ENCODE results near the gene ATP13A3.

Gene ATP13A3

DNA sequence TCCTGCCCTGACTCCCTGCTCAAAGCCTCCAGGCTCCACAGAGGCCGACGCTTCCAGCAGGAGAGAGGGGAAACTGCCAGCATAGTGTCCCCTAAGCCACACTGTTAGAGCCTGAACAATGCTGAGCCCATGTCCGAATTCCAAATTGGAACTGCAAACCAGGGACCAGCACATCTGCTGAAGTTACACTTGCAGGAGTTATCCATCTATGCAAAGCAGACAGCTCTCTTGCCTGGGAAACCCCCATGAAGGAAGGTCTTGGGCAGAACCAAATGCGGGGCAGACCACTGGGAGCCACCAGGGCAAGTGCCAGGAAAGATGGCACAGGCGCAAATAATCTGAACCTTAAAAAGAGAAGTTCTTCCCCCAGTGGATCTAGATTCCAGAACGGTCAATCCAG, 117.9 kb downstream of the ATP13A3 start:
- DNase-seq, result no peak

DNA sequence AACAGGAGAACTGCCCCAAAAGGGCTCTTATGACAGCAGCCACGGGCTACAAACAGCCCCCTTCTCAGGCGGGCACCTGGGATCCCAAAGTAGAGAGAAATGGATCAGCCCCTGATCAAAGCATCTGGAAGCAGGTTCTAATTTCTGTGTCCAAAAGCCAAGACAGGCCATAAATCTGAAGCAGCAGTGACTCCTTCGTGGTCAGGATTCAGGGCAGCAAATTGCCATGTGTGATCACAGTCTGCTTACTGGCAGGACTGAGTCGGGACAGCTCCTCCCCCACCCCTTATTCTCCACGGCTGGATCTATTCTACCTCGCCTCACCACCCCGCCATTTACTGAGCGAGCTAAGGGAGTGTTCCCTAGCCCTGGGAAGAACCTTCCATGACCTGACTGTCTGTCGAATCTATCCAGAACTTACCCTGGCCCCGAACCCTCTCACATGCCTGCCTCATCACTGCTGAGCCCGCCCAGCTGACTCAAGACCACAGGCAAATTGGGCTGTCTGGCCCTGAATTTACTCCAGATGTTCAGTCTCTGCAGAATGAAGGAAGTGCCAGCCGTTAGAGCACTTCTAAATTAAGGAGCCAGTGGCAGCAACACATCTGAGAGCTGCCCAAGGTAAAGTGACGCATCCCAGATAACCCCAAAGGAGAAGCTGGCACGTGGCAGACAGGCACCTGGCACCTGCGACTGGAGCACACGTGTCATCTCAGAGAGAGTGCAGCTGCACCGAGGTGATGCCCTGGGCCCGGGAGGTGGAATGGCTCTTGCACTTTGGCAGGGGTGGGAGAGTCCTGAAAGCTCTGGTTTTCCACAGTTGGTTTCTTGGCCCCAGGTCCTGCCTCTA, 118.6 kb downstream of the ATP13A3 start:
- DNase-seq, result no peak

DNA sequence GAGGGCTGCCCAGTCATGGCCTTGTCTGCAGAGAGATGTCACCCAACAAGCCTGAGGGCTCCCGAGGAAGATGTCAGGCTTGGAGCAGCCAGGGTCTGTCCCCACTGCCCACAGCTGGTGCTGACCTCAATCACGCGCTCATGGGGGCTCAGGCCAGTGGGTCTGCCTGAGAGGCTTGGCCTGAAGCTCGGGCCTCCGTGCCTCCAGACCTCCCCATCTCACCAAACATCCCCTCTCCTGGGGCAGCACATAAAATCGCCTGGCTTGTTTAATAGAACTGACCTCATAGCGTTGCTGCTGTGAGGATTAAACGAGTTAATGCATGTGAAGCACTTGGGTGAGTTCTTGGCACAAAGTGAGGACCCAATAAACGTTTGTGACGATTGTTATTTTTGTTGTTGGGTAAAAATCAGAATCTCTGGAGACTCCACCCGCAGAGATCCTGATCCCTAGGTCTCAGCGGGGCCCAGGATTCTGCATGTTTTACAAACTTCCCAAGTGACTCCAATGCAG, 120.8 kb downstream of the ATP13A3 start:
- no peak for DNase-seq

DNA sequence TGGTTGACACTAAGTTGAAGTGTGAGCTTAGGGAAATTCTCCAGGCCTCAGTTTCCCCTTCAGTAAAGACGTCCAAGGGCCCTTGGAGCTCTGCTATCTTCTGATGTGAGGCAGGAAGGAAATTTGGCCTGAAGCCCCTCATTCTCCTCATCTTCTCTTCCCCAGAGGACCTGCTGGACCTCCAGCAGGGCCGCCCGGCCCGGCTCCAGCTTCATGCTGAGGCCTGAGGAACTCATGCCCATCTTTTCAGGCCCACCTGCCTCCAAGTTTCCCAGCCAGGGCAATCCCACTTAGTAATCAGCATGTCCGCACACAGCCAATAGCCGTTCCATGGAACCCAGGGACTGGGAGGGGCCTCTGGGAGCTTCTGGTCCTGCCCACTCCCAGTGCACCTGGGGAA, 121.3 kb downstream of the ATP13A3 start:
- DNase-seq, result no peak

DNA sequence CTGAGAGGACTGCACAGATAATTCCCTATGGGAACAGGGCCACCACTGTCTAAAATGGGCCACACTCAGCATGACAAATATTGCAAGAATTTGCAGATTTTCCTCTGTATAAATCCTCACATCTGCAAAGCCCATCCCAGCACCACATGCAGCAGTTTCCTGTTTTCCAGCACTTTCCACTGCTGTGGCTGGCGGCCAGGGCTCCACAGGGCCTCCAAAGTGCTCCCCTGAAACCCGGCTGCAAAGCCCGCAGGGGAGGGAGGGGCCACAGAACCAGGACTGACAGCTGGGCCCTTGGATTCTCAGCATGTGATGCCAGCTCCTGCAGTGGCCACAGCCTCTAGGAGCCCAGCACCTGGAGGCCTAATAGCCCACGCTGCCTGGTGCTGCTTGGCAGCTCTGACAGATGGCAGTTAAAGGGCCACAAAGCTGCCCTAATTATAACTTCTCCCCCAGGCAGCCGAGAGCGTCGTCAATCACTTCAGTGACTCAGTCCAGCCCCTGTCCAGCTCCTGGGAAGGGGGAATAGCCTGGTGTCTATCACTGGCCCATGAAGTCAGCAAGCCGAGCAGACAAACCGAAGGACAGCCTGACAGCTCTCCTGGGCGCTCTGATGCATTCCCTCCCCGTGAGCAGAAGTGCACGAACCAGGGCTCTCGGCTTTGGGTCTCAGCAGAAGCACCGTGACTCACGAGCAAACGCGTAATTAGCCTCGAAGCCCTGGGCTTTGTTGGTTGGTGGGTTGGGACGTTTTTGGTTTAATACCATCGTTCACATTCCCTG, 122.0 kb downstream of the ATP13A3 start:
- DNase-seq, result no peak

DNA sequence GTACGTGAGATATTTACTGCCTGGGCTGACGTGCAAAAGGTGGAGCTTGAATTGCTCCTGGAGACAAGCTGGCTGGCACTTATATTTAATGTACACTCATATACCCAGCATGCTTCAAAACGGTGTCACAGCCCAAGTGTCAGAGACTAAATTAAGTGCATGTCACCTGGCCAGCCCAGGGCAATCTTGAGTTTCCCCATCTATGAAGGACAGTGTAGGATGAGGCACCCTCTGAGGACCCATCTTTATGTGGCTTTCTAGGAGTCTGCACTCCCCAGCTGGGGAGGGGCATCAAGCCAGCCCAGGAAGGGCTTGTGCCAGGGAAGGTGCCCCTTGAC, 122.5 kb downstream of the ATP13A3 start:
- no peak for DNase-seq

DNA sequence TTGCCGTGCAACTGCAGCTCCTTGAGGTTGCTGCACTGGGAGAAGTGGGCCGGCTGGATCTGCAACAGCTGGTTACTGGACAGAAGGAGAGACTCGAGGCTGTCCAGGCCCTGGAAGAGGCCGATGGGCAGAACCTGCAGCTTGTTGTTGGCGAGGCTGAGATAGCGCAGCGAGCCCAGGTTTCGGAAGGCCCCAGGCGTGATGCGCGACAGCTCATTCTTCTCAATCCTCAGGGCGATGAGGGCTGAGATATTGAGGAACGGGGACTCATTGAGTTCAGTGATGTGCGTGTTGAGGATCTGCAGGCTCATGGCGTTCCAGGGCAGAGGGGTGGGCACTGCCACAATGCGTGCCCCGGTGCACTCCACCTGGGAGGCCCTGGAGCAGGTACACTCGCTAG, 126.2 kb downstream of the ATP13A3 start:
- DNase-seq, result no peak

DNA sequence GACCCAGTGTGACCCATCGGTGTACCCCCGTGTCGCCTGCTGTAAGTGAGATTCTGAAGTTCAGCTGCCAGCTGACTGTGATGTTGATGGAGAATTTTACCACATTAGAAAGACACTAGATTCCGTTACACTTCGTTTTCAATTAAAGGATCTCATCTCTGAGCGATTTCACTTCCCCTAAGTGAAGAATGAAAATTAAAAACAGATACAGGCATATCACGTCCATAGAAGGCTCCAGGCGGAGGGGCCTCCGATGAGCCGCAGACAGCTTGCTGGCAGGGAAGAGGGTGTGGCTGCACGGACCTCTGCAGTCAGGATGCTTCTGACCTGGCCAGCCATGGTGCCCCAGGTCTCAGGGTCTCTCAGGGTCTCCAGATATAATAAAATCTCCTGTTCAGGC, 129.1 kb downstream of the ATP13A3 start:
- no peak for DNase-seq

DNA sequence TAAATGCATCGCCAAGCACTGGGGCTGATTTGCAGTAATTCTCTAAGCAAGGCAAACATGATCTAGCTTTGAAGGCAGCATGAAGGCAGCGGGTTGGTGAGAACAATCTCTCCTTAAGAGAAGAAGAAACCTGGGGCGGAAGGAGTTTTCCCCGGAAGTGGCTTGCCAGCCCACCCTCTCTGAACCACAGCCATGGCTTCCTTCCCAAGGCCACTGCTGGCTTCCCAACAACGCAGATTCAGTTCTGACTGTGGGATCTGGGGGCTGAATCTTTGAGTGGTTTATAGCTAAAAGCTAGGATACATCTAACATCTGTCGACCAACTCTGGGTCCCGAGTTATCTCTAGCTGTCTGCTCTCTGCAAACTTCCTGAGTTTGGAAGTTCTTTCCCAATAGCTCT, 131.4 kb downstream of the ATP13A3 start:
- DNase-seq, result no peak

DNA sequence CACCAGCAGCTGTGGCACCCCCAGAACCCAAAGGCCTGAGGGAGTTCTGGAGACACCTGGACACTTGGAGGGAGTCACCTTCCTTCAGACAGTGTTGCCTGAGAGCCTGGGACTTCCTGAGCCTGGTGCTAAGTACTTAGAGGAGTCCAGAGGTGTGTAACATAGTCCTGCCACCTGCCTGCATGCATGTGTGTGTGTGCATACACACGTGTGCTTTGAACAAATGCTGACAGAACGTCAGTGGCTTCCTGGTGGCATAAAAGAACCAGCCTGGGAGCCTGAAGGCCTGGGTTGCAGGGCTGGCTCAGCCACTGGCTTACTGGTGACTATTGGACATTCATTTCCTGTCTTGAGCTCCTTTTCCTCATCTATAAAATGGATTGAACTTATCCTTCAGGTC, 132.5 kb downstream of the ATP13A3 start:
- no peak for DNase-seq

Data from stimulated activated CD4-positive, alpha-beta T cell treated with anti-CD3 and anti-CD28 coated beads, Interleukin-4, amount 100 ng/mL, for 24 hours (primary cell).